Smooth muscle cell (in vitro differentiated cells): ENCODE measurements around the gene GSTT4. TPM values are rescaled to one million over a fixed set of nuclear protein-coding genes. Genes with fewer than 3 reads are reported as not detected.

Source experiments
- DNase-seq: peaks from one replicate; lab custom pipeline; 2025; ENCODE audit not compliant: unreplicated experiment; lab: John Stamatoyannopoulos, UW
- H2AFZ ChIP-seq: fragments of 200-600 bp; sonication (generic); 2 replicates; pipeline ENCODE4 v1.6.0; 2016; ENCODE audit warnings: antibody characterized with exemption, low read depth, mild to moderate bottlenecking
- H3F3A ChIP-seq: fragments of 200-600 bp; sonication (generic); 2 replicates; pipeline ENCODE4 v1.6.0; 2017; ENCODE audit warnings: antibody characterized with exemption, low read depth
- H3K27ac ChIP-seq: fragments of 200-600 bp; sonication (generic); 2 replicates; pipeline ENCODE4 v1.5.1; 2016; ENCODE audit warnings: low read depth, mild to moderate bottlenecking
- H3K27me3 ChIP-seq: fragments of 200-600 bp; sonication (generic); 2 replicates; pipeline ENCODE4 v1.6.1; 2016; ENCODE audit warnings: low read depth, mild to moderate bottlenecking
- H3K36me3 ChIP-seq: fragments of 200-600 bp; sonication (generic); 2 replicates; pipeline ENCODE4 v1.5.1; 2016; ENCODE audit warnings: low read depth
- H3K4me1 ChIP-seq: fragments of 200-600 bp; sonication (generic); 2 replicates; pipeline ENCODE4 v1.5.1; 2016; ENCODE audit warnings: low read depth
- H3K4me2 ChIP-seq: fragments of 200-600 bp; sonication (generic); 2 replicates; pipeline ENCODE4 v1.6.0; 2016; ENCODE audit warnings: mild to moderate bottlenecking
- H3K4me3 ChIP-seq: fragments of 200-600 bp; sonication (generic); 2 replicates; pipeline ENCODE4 v1.5.1; 2016; ENCODE audit warnings: mild to moderate bottlenecking
- H3K79me2 ChIP-seq: fragments of 200-600 bp; sonication (generic); 2 replicates; pipeline ENCODE4 v1.6.0; 2016; ENCODE audit warnings: low read depth, mild to moderate bottlenecking
- H3K9ac ChIP-seq: fragments of 200-600 bp; sonication (generic); 2 replicates; pipeline ENCODE4 v1.6.0; 2016; ENCODE audit warnings: low read depth
- H3K9me3 ChIP-seq: fragments of 200-600 bp; sonication (generic); replicated peaks from 2 replicates; pipeline ENCODE4 v1.5.1; 2016; ENCODE audit warnings: low read depth
- H4K20me1 ChIP-seq: fragments of 200-600 bp; sonication (generic); 2 replicates; pipeline ENCODE4 v1.6.0; 2016; ENCODE audit warnings: low read depth
- CTCF ChIP-seq: fragments of 200-600 bp; sonication (generic); IDR thresholded peaks from 2 replicates; pipeline ENCODE4 v1.5.1; 2017; ENCODE audit warnings: borderline replicate concordance, mild to moderate bottlenecking, antibody characterized with exemption; ENCODE audit not compliant: insufficient read depth, poor library complexity, severe bottlenecking
- WGBS: methylation state at CpG from one replicate; pipeline ENCODE4 v1.1.7; 2016; ENCODE audit warnings: low lambda C conversion rate; 5-methylcytosine and 5-hydroxymethylcytosine counted together
- polyA plus RNA-seq: library from polyadenylated mRNA; unstranded; fragments of >200 nt; fragmentation: Nextera tagmentation; extraction: Ambion mirVana; gene quantifications from 2 replicates; pipeline ENCODE4 v1.2.1, GENCODE V29; 2016
- total RNA-seq: library from RNA; depleted of rRNA; stranded (reverse); fragments of >200 nt; gene quantifications from 2 replicates; pipeline ENCODE4 v1.2.3, GENCODE V29; 2014

Gene GSTT4
- total and polyA plus RNA-seq, 2 experiments from 2014 or later = not detected

- TF ChIP-seq CTCF = no peak
- Histone ChIP-seq H3K27me3 (no peaks in the 10 kb centered on the region), H2AFZ (peak overlapping the region; percentile 99), H3K36me3 (no peaks in the 10 kb centered on the region), H3K4me1 (peaks cover 12% of the 10 kb centered on the region), H3K79me2 (peaks cover 50% of the 10 kb centered on the region), H3K9ac (peak overlapping the region; percentile 82), H3F3A (peaks cover 8% of the 10 kb centered on the region), H3K4me2 (peak overlapping the region; percentile 93), H3K27ac (peak overlapping the region; percentile 70), H4K20me1 (peaks cover 28% of the 10 kb centered on the region), H3K4me3 (peak overlapping the region; percentile 90), H3K9me3 (no peaks in the 10 kb centered on the region)
- WGBS = 5% methylated on average over 10 of the region's 10 CpGs
- no peak for DNase-seq
Measured at GRCh38 chr22:24011735-24012068, 6.4 kb upstream of the GSTT4 start.

GRCh38 chr22:24010018-24010391, 4.8 kb upstream of the GSTT4 start:
- Histone ChIP-seq H3K36me3 (no peaks in the 10 kb centered on the region), H3F3A (peaks cover 8% of the 10 kb centered on the region), H3K79me2 (peaks cover 36% of the 10 kb centered on the region), H3K4me3 (no peak overlapping the region), H3K9ac (no peak overlapping the region), H3K4me2 (no peak overlapping the region), H3K27ac (no peak overlapping the region), H4K20me1 (peaks cover 15% of the 10 kb centered on the region), H2AFZ (no peak overlapping the region), H3K9me3 (no peaks in the 10 kb centered on the region), H3K27me3 (no peaks in the 10 kb centered on the region), H3K4me1 (peaks cover 12% of the 10 kb centered on the region)
- no peak for DNase-seq
- TF ChIP-seq CTCF = no peak
- 96% methylated on average over 2 of the region's 2 CpGs for WGBS

GRCh38 chr22:24009227-24010017, 4.2 kb upstream of the GSTT4 start:
- no peak overlapping the region for H2AFZ ChIP-seq
- 88% methylated on average over 7 of the region's 7 CpGs for WGBS
- H3K4me1 ChIP-seq = peaks cover 12% of the 10 kb centered on the region
- H3K4me2 ChIP-seq = no peak overlapping the region
- no peaks in the 10 kb centered on the region for H3K27me3 ChIP-seq
- no peak for DNase-seq
- H4K20me1 ChIP-seq = peaks cover 15% of the 10 kb centered on the region
- H3K9ac ChIP-seq = no peak overlapping the region
- H3F3A ChIP-seq = peaks cover 8% of the 10 kb centered on the region
- no peak overlapping the region for H3K4me3 ChIP-seq
- peaks cover 31% of the 10 kb centered on the region for H3K79me2 ChIP-seq
- H3K36me3 ChIP-seq = no peaks in the 10 kb centered on the region
- H3K27ac ChIP-seq = no peak overlapping the region
- no peaks in the 10 kb centered on the region for H3K9me3 ChIP-seq
- no peak for TF ChIP-seq CTCF
